Progenitor cell of endocrine pancreas (in vitro differentiated cells): ENCODE results near the gene SRD5A1. TPM values are rescaled to one million over a fixed set of nuclear protein-coding genes. Genes with fewer than 3 reads are reported as not detected.
A peak's percentile ranks its signal among the peaks of the same experiment; 100 is the strongest.

Experiments
- DNase-seq: peaks from one replicate; pipeline ENCODE4 v3.0.0; 2021; ENCODE audit warnings: low spot score; ENCODE audit not compliant: unreplicated experiment
- H3K27ac Mint-ChIP-seq: 2 replicates; pipeline ENCODE4 v1.8.0; 2021; ENCODE audit warnings: mild to moderate bottlenecking, moderate library complexity, mixed read lengths
- H3K27me3 Mint-ChIP-seq: 2 replicates; pipeline ENCODE4 v1.8.0; 2021; ENCODE audit warnings: mixed read lengths
- H3K36me3 Mint-ChIP-seq: 2 replicates; pipeline ENCODE4 v1.8.0; 2022; ENCODE audit warnings: mixed read lengths; ENCODE audit not compliant: insufficient read depth
- H3K4me1 Mint-ChIP-seq: 2 replicates; pipeline ENCODE4 v1.8.0; 2021; ENCODE audit warnings: low read depth, mixed read lengths
- H3K4me3 Mint-ChIP-seq: 2 replicates; pipeline ENCODE4 v1.8.0; 2021; ENCODE audit warnings: low read depth, mild to moderate bottlenecking, moderate library complexity, mixed read lengths
- H3K9me3 Mint-ChIP-seq: 2 replicates; pipeline ENCODE4 v1.8.0; 2021; ENCODE audit warnings: low read depth, mixed read lengths
- CTCF ChIP-seq: fragments of 200-600 bp; sonication (generic); IDR thresholded peaks from one replicate; pipeline ENCODE4 v1.5.0; 2021; ENCODE audit warnings: antibody characterized with exemption, mild to moderate bottlenecking; ENCODE audit not compliant: unreplicated experiment
- total RNA-seq: library from RNA; stranded (reverse); gene quantifications from 2 replicates; pipeline ENCODE4 v1.2.1, GENCODE V29; 2021

The SRD5A1 gene
- total RNA-seq, 1 donor from 2014 or later: 24.8 TPM

- no peak for TF ChIP-seq CTCF
- no peaks in the 10 kb centered on the region for H3K4me1 Mint-ChIP-seq
- peaks cover 26% of the 10 kb centered on the region for H3K36me3 Mint-ChIP-seq
- peak overlapping the region; percentile 67 for H3K27ac Mint-ChIP-seq
- H3K9me3 Mint-ChIP-seq: no peaks in the 10 kb centered on the region
- no peaks in the 10 kb centered on the region for H3K27me3 Mint-ChIP-seq
- no peak overlapping the region for H3K4me3 Mint-ChIP-seq
- DNase-seq: no peak
Observed at GRCh38 chr5:6608016-6608415, 25.2 kb upstream of the SRD5A1 start.

- no peak for TF ChIP-seq CTCF
- no peak for DNase-seq
- Mint-ChIP-seq H3K36me3 (peaks cover 20% of the 10 kb centered on the region), H3K9me3 (no peaks in the 10 kb centered on the region), H3K4me3 (no peak overlapping the region), H3K27ac (no peak overlapping the region), H3K4me1 (no peaks in the 10 kb centered on the region), H3K27me3 (no peaks in the 10 kb centered on the region)
Observed at GRCh38 chr5:6611334-6612256, 21.6 kb upstream of the SRD5A1 start.

GRCh38 chr5:6615034-6615815 is 18.0 kb upstream of the SRD5A1 start:
- H3K4me3 Mint-ChIP-seq: no peak overlapping the region
- no peaks in the 10 kb centered on the region for H3K4me1 Mint-ChIP-seq
- no peak for DNase-seq
- H3K27ac Mint-ChIP-seq: no peak overlapping the region
- no peak for TF ChIP-seq CTCF
- no peaks in the 10 kb centered on the region for H3K27me3 Mint-ChIP-seq
- H3K36me3 Mint-ChIP-seq: peaks cover 18% of the 10 kb centered on the region
- H3K9me3 Mint-ChIP-seq: no peaks in the 10 kb centered on the region

- peaks cover 17% of the 10 kb centered on the region for H3K36me3 Mint-ChIP-seq
- H3K4me3 Mint-ChIP-seq: no peak overlapping the region
- no peak for DNase-seq
- H3K4me1 Mint-ChIP-seq: no peaks in the 10 kb centered on the region
- H3K9me3 Mint-ChIP-seq: no peaks in the 10 kb centered on the region
- H3K27me3 Mint-ChIP-seq: no peaks in the 10 kb centered on the region
- H3K27ac Mint-ChIP-seq: no peak overlapping the region
- TF ChIP-seq CTCF: no peak
Observed at GRCh38 chr5:6616632-6617031, 16.6 kb upstream of the SRD5A1 start.

- Mint-ChIP-seq H3K27me3 (no peaks in the 10 kb centered on the region), H3K4me1 (no peaks in the 10 kb centered on the region), H3K36me3 (peaks cover 23% of the 10 kb centered on the region)
Observed at GRCh38 chr5:6623228-6623627, 10.0 kb upstream of the SRD5A1 start.

More at GRCh38 chr5:6623228-6623627, 10.0 kb upstream of the SRD5A1 start:
- no peak for DNase-seq
- TF ChIP-seq CTCF: no peak
- H3K27ac Mint-ChIP-seq: no peak overlapping the region
- H3K9me3 Mint-ChIP-seq: no peaks in the 10 kb centered on the region
- H3K4me3 Mint-ChIP-seq: no peak overlapping the region
